Measurements from ENCODE around the gene HOXB5.

HOXB5 gene

GRCh38 chr17:48574505-48575065 is 19.0 kb downstream of the HOXB5 start:
- Histone ChIP-seq H2AFZ (ENCODE audit: low read depth, low read length) (no peak overlapping the region), H4K20me1 (ENCODE audit: insufficient read depth, low read length) (peaks cover 4% of the 10 kb centered on the region; the same call in 1 of the 2 replicates), H3K36me3 (replicated peaks; ENCODE audit: low read depth, low read length) (peaks cover 44% of the 10 kb centered on the region), H3K27ac (ENCODE audit: low read length) (no peak overlapping the region), H3K4me1 (ENCODE audit: low read length) (peaks cover 39% of the 10 kb centered on the region), H3K4me3 (ENCODE audit: low read length) (no peak overlapping the region), H3K27me3 (ENCODE audit: low read depth, low read length) (no peaks in the 10 kb centered on the region), H3K9me3 (ENCODE audit: insufficient read depth, low read length) (no peaks in the 10 kb centered on the region), H3K4me2 (ENCODE audit: low read length) (no peak overlapping the region), H3K9ac (ENCODE audit: low read length) (no peak overlapping the region), H3K79me2 (ENCODE audit: low read length) (peaks cover 58% of the 10 kb centered on the region)
- TF ChIP-seq EZH2phosphoT487 (IDR thresholded peaks at IDR 0.05; ENCODE audit: low read depth), result no peak
- TF ChIP-seq, protein P1, sequence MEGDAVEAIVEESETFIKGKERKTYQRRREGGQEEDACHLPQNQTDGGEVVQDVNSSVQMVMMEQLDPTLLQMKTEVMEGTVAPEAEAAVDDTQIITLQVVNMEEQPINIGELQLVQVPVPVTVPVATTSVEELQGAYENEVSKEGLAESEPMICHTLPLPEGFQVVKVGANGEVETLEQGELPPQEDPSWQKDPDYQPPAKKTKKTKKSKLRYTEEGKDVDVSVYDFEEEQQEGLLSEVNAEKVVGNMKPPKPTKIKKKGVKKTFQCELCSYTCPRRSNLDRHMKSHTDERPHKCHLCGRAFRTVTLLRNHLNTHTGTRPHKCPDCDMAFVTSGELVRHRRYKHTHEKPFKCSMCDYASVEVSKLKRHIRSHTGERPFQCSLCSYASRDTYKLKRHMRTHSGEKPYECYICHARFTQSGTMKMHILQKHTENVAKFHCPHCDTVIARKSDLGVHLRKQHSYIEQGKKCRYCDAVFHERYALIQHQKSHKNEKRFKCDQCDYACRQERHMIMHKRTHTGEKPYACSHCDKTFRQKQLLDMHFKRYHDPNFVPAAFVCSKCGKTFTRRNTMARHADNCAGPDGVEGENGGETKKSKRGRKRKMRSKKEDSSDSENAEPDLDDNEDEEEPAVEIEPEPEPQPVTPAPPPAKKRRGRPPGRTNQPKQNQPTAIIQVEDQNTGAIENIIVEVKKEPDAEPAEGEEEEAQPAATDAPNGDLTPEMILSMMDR (IDR thresholded peaks at IDR 0.05; ENCODE audit: low read depth, low read length), result no peak

DNA sequence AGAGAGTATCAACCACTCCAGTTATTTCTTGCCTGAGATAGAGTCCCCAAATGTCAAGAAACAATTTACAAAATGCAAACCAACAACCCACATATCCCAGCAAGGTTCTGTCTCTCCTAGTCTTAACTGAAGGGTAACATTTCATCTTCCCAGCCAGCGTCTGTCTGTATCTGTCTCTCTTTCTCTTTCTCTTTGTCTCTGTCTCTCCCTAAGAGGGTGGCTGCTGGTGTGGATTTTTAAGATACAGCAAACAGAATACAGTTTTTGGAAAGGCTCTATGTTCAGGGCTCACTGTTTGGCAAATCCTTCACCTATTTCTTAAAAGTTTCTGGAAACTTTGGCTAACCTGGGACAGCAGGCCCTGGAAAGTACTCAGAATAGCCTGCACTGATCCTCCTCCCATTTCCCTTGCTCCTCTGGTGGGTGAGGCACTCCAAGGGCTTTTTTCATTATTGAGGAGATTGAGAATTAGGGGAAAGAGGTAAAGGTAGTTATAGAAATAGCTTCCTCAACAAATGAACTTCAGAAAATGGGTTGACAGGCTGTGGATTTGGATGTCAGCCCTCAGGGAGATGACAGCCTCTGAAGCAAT is 21.7 kb downstream of the HOXB5 start:
- Histone ChIP-seq H3K27ac (ENCODE audit: low read length) (no peak overlapping the region), H3K36me3 (replicated peaks; ENCODE audit: low read depth, low read length) (peaks cover 49% of the 10 kb centered on the region), H2AFZ (ENCODE audit: low read depth, low read length) (no peak overlapping the region), H3K4me2 (ENCODE audit: low read length) (no peak overlapping the region), H3K9me3 (ENCODE audit: insufficient read depth, low read length) (no peaks in the 10 kb centered on the region), H3K4me1 (ENCODE audit: low read length) (peaks cover 31% of the 10 kb centered on the region), H3K27me3 (ENCODE audit: low read depth, low read length) (no peaks in the 10 kb centered on the region), H3K79me2 (ENCODE audit: low read length) (peaks cover 50% of the 10 kb centered on the region), H3K4me3 (ENCODE audit: low read length) (no peak overlapping the region), H4K20me1 (ENCODE audit: insufficient read depth, low read length) (peaks cover 4% of the 10 kb centered on the region; the same call in 1 of the 2 replicates), H3K9ac (ENCODE audit: low read length) (no peak overlapping the region)
- TF ChIP-seq, protein P1 (IDR thresholded peaks at IDR 0.05; ENCODE audit: low read depth, low read length), result no peak
- TF ChIP-seq EZH2phosphoT487 (IDR thresholded peaks at IDR 0.05; ENCODE audit: low read depth), result no peak

- Histone ChIP-seq H3K27me3 (ENCODE audit: low read depth, low read length) (no peaks in the 10 kb centered on the region), H3K27ac (ENCODE audit: low read length) (no peak overlapping the region)
These were observed 22.4 kb downstream of the HOXB5 start for GRCh38 chr17:48571024-48571818.

More at GRCh38 chr17:48571024-48571818, 22.4 kb downstream of the HOXB5 start:
- no peak overlapping the region for H3K4me2 ChIP-seq (ENCODE audit: low read length)
- TF ChIP-seq EZH2phosphoT487 (IDR thresholded peaks at IDR 0.05; ENCODE audit: low read depth), result no peak
- TF ChIP-seq, protein P1 (IDR thresholded peaks at IDR 0.05; ENCODE audit: low read depth, low read length), result no peak
- peaks cover 26% of the 10 kb centered on the region for H3K4me1 ChIP-seq (ENCODE audit: low read length)
- peaks cover 48% of the 10 kb centered on the region; the same call in 1 of the 2 replicates for H3K79me2 ChIP-seq (ENCODE audit: low read length)
- no peak overlapping the region for H3K9ac ChIP-seq (ENCODE audit: low read length)
- peaks cover 49% of the 10 kb centered on the region for H3K36me3 ChIP-seq (replicated peaks; ENCODE audit: low read depth, low read length)
- H4K20me1 ChIP-seq (ENCODE audit: insufficient read depth, low read length), result peaks cover 4% of the 10 kb centered on the region; the same call in 1 of the 2 replicates
- no peak overlapping the region for H2AFZ ChIP-seq (ENCODE audit: low read depth, low read length)
- H3K9me3 ChIP-seq (ENCODE audit: insufficient read depth, low read length), result no peaks in the 10 kb centered on the region
- no peak overlapping the region for H3K4me3 ChIP-seq (ENCODE audit: low read length)
